Gastrocnemius medialis (tissue), 4 donors: ENCODE data around the gene MAGEB17.

Source experiments
- POLR2A ChIP-seq, 2 donors: fragments of 450-650 bp; IDR thresholded peaks; one replicate each; pipeline ENCODE4 v1.6.1; 2017; ENCODE audit warnings: antibody characterized with exemption in 2 of 2, mild to moderate bottlenecking in 2 of 2, moderate library complexity in 2 of 2
- TF ChIP-seq, protein P1 (sequence below), 5 experiments: fragments of 450-650 bp in 3 of 5; fragments of 200-600 bp in 2 of 5; sonication (generic) in 2 of 5; IDR thresholded peaks in 4 of 5; conservative IDR thresholded peaks in 1 of 5; 1 replicate in 4 of 5; 2 replicates in 1 of 5; pipeline ENCODE4 v1.5.1; 2016 to 2019; ENCODE audit warnings: antibody characterized with exemption in 5 of 5, mild to moderate bottlenecking in 3 of 5, moderate library complexity in 3 of 5

DNA sequence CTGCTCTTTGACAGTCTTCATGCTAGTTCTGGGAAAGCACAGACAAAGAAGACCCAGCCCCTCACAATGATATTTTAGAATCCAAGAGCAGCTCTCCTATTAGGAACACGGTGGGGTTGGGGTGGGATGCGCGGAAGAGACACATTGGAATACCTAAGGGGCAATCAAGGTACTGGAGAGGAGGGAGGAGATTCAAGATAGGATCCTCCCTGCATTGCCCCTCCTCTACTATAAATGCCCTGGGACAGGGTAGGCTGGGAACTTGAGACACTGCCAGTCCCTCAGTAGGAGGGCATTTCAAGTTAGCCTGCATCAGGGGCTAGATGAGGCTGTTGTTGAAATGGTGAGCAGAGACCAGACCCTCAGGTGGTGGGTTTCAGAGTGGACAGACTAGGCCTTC is 5.1 kb downstream of the MAGEB17 start:
- TF ChIP-seq, protein P1, sequence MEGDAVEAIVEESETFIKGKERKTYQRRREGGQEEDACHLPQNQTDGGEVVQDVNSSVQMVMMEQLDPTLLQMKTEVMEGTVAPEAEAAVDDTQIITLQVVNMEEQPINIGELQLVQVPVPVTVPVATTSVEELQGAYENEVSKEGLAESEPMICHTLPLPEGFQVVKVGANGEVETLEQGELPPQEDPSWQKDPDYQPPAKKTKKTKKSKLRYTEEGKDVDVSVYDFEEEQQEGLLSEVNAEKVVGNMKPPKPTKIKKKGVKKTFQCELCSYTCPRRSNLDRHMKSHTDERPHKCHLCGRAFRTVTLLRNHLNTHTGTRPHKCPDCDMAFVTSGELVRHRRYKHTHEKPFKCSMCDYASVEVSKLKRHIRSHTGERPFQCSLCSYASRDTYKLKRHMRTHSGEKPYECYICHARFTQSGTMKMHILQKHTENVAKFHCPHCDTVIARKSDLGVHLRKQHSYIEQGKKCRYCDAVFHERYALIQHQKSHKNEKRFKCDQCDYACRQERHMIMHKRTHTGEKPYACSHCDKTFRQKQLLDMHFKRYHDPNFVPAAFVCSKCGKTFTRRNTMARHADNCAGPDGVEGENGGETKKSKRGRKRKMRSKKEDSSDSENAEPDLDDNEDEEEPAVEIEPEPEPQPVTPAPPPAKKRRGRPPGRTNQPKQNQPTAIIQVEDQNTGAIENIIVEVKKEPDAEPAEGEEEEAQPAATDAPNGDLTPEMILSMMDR (IDR thresholded peaks at IDR 0.05 in 4 of 5, conservative IDR thresholded peaks at IDR 0.05 in 1 of 5): no peak
- no peak for TF ChIP-seq POLR2A (IDR thresholded peaks at IDR 0.05)
